Lower leg skin (tissue), 4 donors: ENCODE results near the gene ZDHHC13. TPM values are rescaled to one million over a fixed set of nuclear protein-coding genes. Genes with fewer than 3 reads are reported as not detected.

Source experiments
- DNase-seq, 2 donors: peaks; one replicate each; pipeline ENCODE4 v3.0.0-alpha.2; 2019; ENCODE audit warnings: low spot score in 2 of 2
- H3K4me3 ChIP-seq: fragments of 200-600 bp; sonication (generic); 2 replicates; pipeline ENCODE4 v1.5.1; 2017; ENCODE audit warnings: mild to moderate bottlenecking, low read depth; ENCODE audit not compliant: poor library complexity, severe bottlenecking
- CTCF ChIP-seq, 3 donors: fragments of 450-650 bp; IDR thresholded peaks; one replicate each; pipeline ENCODE4 v1.5.1; 2016; ENCODE audit warnings: antibody characterized with exemption in 3 of 3, mild to moderate bottlenecking in 3 of 3, moderate library complexity in 2 of 3
- POLR2A ChIP-seq, 2 donors: fragments of 450-650 bp; IDR thresholded peaks; one replicate each; pipeline ENCODE4 v1.6.1; 2016 to 2017; ENCODE audit warnings: antibody characterized with exemption in 2 of 2, mild to moderate bottlenecking in 1 of 2, moderate library complexity in 1 of 2
- WGBS, 2 donors: methylation state at CpG; one replicate each; pipeline ENCODE4 v1.1.5; 2018; 5-methylcytosine and 5-hydroxymethylcytosine counted together
- intact Hi-C: fragments of 100-400 bp; cut with DNase I; formaldehyde crosslinking; loops from one replicate; pipeline ENCODE4 v1.15.0; 2023; ENCODE audit warnings: low total_unique reads
- total RNA-seq, 4 donors: library from RNA; depleted of rRNA; stranded (reverse); fragments of >200 nt; gene quantifications; one replicate each; pipeline ENCODE4 v1.1.0, GENCODE V29; 2016

The ZDHHC13 gene
- total RNA-seq, 4 donors from 2014 or later, result 23.2 to 50.5 (median 37.2) TPM

GRCh38 chr11:19204836-19205235 is 87.9 kb downstream of the ZDHHC13 start:
- H3K4me3 ChIP-seq, result no peak overlapping the region
- intact Hi-C loops, result no loop called here
- no peak for DNase-seq
- no peak for TF ChIP-seq CTCF (IDR thresholded peaks at IDR 0.05)
- TF ChIP-seq POLR2A (IDR thresholded peaks at IDR 0.05), result no peak
- 93 to 94% methylated on average over 5 of the region's 5 CpGs for WGBS, 2 donors

- TF ChIP-seq POLR2A (IDR thresholded peaks at IDR 0.05) (no peak), CTCF (IDR thresholded peaks at IDR 0.05) (no peak)
- WGBS, 2 donors, result 68 to 80% methylated on average over 2 of the region's 2 CpGs
- DNase-seq, result no peak
- H3K4me3 ChIP-seq, result no peak overlapping the region
- intact Hi-C loops, result no loop called here
Measured at GRCh38 chr11:19208181-19208580, 91.2 kb downstream of the ZDHHC13 start.

- no peak overlapping the region for H3K4me3 ChIP-seq
- WGBS, 2 donors, result 51 to 55% methylated on average over 3 of the region's 3 CpGs
- intact Hi-C loops, result no loop called here
- no peak for TF ChIP-seq CTCF (IDR thresholded peaks at IDR 0.05)
- no peak for TF ChIP-seq POLR2A (IDR thresholded peaks at IDR 0.05)
- no peak for DNase-seq
Measured at GRCh38 chr11:19208959-19209546, 92.1 kb downstream of the ZDHHC13 start.

- intact Hi-C loops, result no loop called here
- H3K4me3 ChIP-seq, result no peak overlapping the region
- TF ChIP-seq POLR2A (IDR thresholded peaks at IDR 0.05), result no peak
- no peak for TF ChIP-seq CTCF (IDR thresholded peaks at IDR 0.05)
- WGBS, 2 donors, result 64 to 67% methylated on average over 4 of the region's 4 CpGs
- DNase-seq, result no peak
Measured at GRCh38 chr11:19209617-19210370, 92.8 kb downstream of the ZDHHC13 start.

GRCh38 chr11:19216021-19216420 is 99.1 kb downstream of the ZDHHC13 start:
- TF ChIP-seq POLR2A (IDR thresholded peaks at IDR 0.05) (no peak), CTCF (IDR thresholded peaks at IDR 0.05) (no peak)
- intact Hi-C loops, result no loop called here
- WGBS, 2 donors, result 61 to 73% methylated on average over 4 of the region's 4 CpGs
- DNase-seq, result no peak
- no peak overlapping the region for H3K4me3 ChIP-seq
